ENCODE data around the gene ULK1. TPM values are rescaled to one million over a fixed set of nuclear protein-coding genes. Genes with fewer than 3 reads are reported as not detected.
"Not testable (repeated sequence)": the region's sequence is repeated elsewhere in the genome, so short reads cannot be mapped to it uniquely, and the experiment has no call there.

The ULK1 gene
- total RNA-seq, 1 donor from 2014 or later = 156 TPM

DNA sequence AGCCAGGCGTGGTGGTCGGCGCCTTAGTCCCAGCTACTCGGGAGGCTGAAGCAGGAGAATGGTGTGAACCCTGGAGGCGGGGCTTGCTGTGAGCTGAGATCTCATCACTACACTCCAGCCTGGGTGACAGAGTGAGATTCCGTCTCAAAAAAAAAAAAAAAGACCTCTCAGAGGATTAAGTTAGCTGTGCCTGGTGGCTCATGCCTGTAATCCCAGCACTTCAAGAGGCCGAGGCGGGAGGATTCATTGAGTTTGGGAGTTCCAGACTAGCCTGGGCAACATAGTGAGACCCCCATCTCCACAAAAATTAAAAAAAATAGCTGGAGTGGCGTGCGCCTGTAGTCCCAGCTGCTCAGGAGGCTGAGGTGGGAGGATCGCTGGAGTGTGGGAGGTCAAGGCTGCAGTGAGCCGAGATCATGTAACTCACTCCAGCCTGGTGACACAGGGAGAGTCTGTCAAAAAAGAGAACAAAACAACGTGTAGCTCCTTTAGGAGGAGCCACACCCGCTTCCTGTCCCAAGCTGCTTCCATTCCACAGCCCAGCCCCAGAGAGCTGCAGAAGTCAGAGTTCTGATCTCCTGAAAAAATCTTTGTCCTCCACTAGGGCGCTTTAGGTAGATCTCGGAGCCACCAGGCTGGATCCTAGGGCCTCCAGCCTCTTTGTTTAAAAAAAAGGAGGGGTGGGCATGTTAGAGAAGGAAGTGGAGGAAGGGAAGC is 11.5 kb upstream of the ULK1 start:
- TF ChIP-seq CTCF (IDR thresholded peaks at IDR 0.05) = no peak
- Histone ChIP-seq H3K27ac (no peak overlapping the region), H3K4me1 (no peaks in the 10 kb centered on the region), H3K36me3 (no peaks in the 10 kb centered on the region), H3K4me3 (no peak overlapping the region), H3K27me3 (no peaks in the 10 kb centered on the region), H3K9me3 (no peaks in the 10 kb centered on the region)
- intact Hi-C loops (cut with DNase I) = no loop called here
- DNase-seq (ENCODE audit: low spot score in 2 of 2) = no peak

DNA sequence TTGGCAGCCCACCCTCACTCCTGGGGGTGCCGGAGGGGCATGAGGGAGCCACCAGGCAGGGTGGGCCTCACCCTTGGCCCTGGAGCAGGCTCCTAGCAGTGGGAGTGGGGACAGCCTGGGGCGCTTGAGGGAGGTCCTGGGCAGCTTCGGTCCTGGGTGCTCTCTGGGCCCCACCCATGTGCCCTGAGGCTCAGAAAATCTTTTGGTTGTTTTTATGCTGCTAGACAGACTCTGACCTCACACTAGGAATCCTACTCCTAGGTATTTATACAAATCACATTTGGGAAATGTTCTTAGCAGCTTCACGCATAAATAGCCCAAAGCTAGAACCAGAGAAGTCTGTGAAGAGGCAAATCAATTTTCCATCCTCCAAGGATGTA is 10.9 kb upstream of the ULK1 start:
- DNase-seq (ENCODE audit: low spot score in 2 of 2) = no peak
- Histone ChIP-seq H3K4me1 (no peaks in the 10 kb centered on the region), H3K27me3 (no peaks in the 10 kb centered on the region), H3K4me3 (no peak overlapping the region), H3K36me3 (no peaks in the 10 kb centered on the region), H3K27ac (no peak overlapping the region), H3K9me3 (no peaks in the 10 kb centered on the region)
- intact Hi-C loops (cut with DNase I) = no loop called here
- no peak for TF ChIP-seq CTCF (IDR thresholded peaks at IDR 0.05)

DNA sequence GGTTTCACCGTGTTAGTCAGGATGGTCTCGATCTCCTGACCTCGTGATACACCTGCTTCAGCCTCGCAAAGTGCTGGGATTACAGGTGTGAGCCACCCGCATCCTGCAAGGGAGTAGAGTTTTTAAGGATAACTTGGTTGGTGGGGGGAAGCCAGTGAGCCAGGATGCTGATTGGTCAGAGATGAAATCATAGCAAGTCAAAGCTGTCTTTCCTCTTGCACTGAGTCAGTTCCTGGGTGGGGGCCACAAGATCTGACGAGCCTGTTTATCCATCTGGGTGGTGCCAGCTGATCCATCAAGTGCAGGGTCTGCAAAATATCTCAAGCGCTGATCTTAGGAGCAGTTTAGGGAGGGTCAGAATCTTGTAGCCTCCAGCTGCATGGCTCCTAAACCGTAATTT is 9.3 kb upstream of the ULK1 start:
- intact Hi-C loops (cut with DNase I); H3K36me3 ChIP-seq; H3K4me3 ChIP-seq; H3K27me3 ChIP-seq; H3K9me3 ChIP-seq; H3K4me1 ChIP-seq; H3K27ac ChIP-seq; DNase-seq (ENCODE audit: low spot score in 2 of 2): not testable (repeated sequence)

DNA sequence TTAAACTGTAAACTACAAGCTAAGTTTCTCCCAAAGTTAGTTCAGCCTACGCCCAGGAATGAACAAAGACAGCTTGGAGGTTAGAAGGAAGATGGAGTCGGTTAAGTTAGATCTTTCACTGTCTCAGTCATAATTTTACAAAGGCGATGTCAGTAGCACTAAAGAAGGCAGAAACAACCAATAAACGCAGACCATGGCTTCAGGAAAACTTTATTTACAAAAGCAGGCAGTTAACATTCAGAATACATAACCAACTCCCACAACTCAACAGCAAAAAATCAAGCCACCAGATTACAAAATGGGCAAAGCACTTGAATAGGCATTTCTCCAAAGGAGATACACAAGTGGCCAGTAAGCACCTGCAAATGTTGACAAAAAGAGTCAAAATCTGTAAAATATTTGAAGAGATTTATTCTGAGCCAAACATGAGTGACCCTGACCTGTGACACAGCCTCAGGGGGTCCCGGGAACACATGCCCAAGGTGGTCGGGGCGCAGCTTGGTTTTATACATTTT is 8.8 kb upstream of the ULK1 start:
- TF ChIP-seq CTCF (IDR thresholded peaks at IDR 0.05) = no peak
- no peak overlapping the region for H3K4me3 ChIP-seq
- intact Hi-C loops (cut with DNase I) = no loop called here

GRCh38 chr12:131891722-131892121 is 2.7 kb upstream of the ULK1 start:
- H3K4me1 ChIP-seq; H3K27me3 ChIP-seq; DNase-seq (ENCODE audit: low spot score in 2 of 2); H3K36me3 ChIP-seq; H3K27ac ChIP-seq; H3K9me3 ChIP-seq; H3K4me3 ChIP-seq: not testable (repeated sequence)
- intact Hi-C loops (cut with DNase I) = loop anchor here (10.0 kb wide), 1 partner anchor 253 kb away; the partner anchor contains the start of genes DDX51 and NOC4L

More for the DNA sequence above, 8.8 kb upstream of the ULK1 start:
- Histone ChIP-seq H3K27me3 (no peaks in the 10 kb centered on the region), H3K4me1 (no peaks in the 10 kb centered on the region), H3K27ac (no peak overlapping the region), H3K36me3 (no peaks in the 10 kb centered on the region), H3K9me3 (no peaks in the 10 kb centered on the region)
- no peak for DNase-seq (ENCODE audit: low spot score in 2 of 2)

DNA sequence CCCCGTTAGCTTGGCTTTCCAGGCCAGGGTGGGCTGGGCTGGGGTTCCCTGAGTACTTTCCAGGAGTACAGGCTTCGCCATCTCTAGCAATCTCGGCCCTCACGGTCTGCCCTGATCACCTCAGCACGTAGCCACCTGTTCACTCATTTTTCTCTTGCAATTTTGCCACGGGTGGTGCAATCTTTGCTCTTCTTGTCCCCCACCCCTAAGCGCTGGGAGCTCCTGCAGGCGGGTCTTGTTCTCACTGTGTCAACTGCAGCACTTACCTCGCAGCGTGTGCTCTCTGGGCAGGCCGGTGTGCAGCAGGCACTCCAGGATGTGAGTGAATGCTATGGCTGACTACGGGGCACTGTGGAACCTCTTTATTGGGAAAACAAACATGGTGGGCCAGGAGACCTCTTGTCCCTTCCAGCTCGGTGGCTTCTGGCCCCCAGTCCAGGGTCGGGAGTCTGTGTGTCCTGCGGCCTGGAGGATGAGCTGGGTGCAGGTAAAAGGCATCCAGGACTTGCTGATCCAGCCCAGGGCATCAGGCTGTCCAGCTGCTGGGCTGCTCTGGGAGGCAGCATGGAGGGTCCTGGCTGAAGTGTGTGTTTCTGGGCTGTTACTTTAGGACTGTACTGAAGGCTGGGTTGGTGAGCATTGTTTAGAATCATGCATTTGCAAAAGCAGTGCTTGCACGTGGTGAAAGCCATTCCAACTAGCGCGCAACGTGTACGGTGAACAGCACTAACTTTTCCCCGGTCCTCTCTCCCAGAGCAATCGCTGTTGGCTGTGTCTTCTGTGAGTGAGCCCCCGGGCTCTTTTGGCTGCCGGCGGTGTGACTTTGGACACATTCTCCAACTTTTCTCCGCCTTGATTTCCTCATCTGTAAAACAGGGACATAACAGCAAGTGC is 1.5 kb upstream of the ULK1 start:
- no peak for DNase-seq (ENCODE audit: low spot score in 2 of 2)
- intact Hi-C loops (cut with DNase I) = loop anchor here (10.0 kb wide), 1 partner anchor 252 kb away; the partner anchor contains the start of genes DDX51 and NOC4L
- no peak for TF ChIP-seq CTCF (IDR thresholded peaks at IDR 0.05)
- peaks cover 5 to 11% of the 10 kb centered on the region in 2 donors for H3K4me1 ChIP-seq
- H3K36me3 ChIP-seq = peaks cover 4 to 7% of the 10 kb centered on the region in 2 donors
- H3K9me3 ChIP-seq = no peaks in the 10 kb centered on the region
- peak overlapping the region; percentile 93 for H3K27ac ChIP-seq
- H3K27me3 ChIP-seq = no peaks in the 10 kb centered on the region
- H3K4me3 ChIP-seq = no peak overlapping the region

All from ascending aorta (tissue), 2 donors.